ENCODE results near the gene BATF3.
"Not testable (repeated sequence)": the region's sequence is repeated elsewhere in the genome, so short reads cannot be mapped to it uniquely, and the experiment has no call there.

The BATF3 gene

GRCh38 chr1:212668477-212668876 lies 31.2 kb downstream of the BATF3 start:
- no peak for DNase-seq
- in situ Hi-C loops (cut with MboI; ENCODE audit: low pct_unique_long_range_greater_than_20kb, low sequenced_read_pairs), result no loop called here

- no peak for DNase-seq
- in situ Hi-C loops (cut with MboI; ENCODE audit: low pct_unique_long_range_greater_than_20kb, low sequenced_read_pairs), result no loop called here
Measured at GRCh38 chr1:212667223-212668139, 32.2 kb downstream of the BATF3 start.

- in situ Hi-C loops (cut with MboI; ENCODE audit: low pct_unique_long_range_greater_than_20kb, low sequenced_read_pairs), result no loop called here
- DNase-seq, result no peak
Measured at GRCh38 chr1:212666116-212666775, 33.4 kb downstream of the BATF3 start.

- DNase-seq, result peak; percentile 89
- in situ Hi-C loops (cut with MboI; ENCODE audit: low pct_unique_long_range_greater_than_20kb, low sequenced_read_pairs), result no loop called here
Measured at GRCh38 chr1:212665241-212666115, 34.2 kb downstream of the BATF3 start.

GRCh38 chr1:212664409-212665199 lies 35.0 kb downstream of the BATF3 start:
- in situ Hi-C loops (cut with MboI; ENCODE audit: low pct_unique_long_range_greater_than_20kb, low sequenced_read_pairs), result no loop called here
- DNase-seq, result no peak

GRCh38 chr1:212658250-212658649 lies 41.4 kb downstream of the BATF3 start:
- DNase-seq; in situ Hi-C loops (cut with MboI; ENCODE audit: low pct_unique_long_range_greater_than_20kb, low sequenced_read_pairs): not testable (repeated sequence)

- no peak for DNase-seq
- in situ Hi-C loops (cut with MboI; ENCODE audit: low pct_unique_long_range_greater_than_20kb, low sequenced_read_pairs), result no loop called here
Measured at GRCh38 chr1:212656730-212657129, 42.9 kb downstream of the BATF3 start.

GRCh38 chr1:212655668-212656440 lies 43.8 kb downstream of the BATF3 start:
- DNase-seq, result no peak
- in situ Hi-C loops (cut with MboI; ENCODE audit: low pct_unique_long_range_greater_than_20kb, low sequenced_read_pairs), result no loop called here

GRCh38 chr1:212652609-212653008 lies 47.0 kb downstream of the BATF3 start:
- no peak for DNase-seq
- in situ Hi-C loops (cut with MboI; ENCODE audit: low pct_unique_long_range_greater_than_20kb, low sequenced_read_pairs), result no loop called here

GRCh38 chr1:212651977-212652376 lies 47.7 kb downstream of the BATF3 start:
- no peak for DNase-seq
- in situ Hi-C loops (cut with MboI; ENCODE audit: low pct_unique_long_range_greater_than_20kb, low sequenced_read_pairs), result no loop called here

- no peak for DNase-seq
- in situ Hi-C loops (cut with MboI; ENCODE audit: low pct_unique_long_range_greater_than_20kb, low sequenced_read_pairs), result no loop called here
Measured at GRCh38 chr1:212651521-212651920, 48.1 kb downstream of the BATF3 start.

- no peak for DNase-seq
- in situ Hi-C loops (cut with MboI; ENCODE audit: low pct_unique_long_range_greater_than_20kb, low sequenced_read_pairs), result no loop called here
Measured at GRCh38 chr1:212650228-212650627, 49.4 kb downstream of the BATF3 start.

- no peak for DNase-seq
- in situ Hi-C loops (cut with MboI; ENCODE audit: low pct_unique_long_range_greater_than_20kb, low sequenced_read_pairs), result no loop called here
Measured at GRCh38 chr1:212649020-212649419, 50.6 kb downstream of the BATF3 start.

GRCh38 chr1:212648431-212648830 lies 51.2 kb downstream of the BATF3 start:
- DNase-seq, result no peak
- in situ Hi-C loops (cut with MboI; ENCODE audit: low pct_unique_long_range_greater_than_20kb, low sequenced_read_pairs), result no loop called here

GRCh38 chr1:212647004-212647403 lies 52.6 kb downstream of the BATF3 start:
- DNase-seq, result no peak
- in situ Hi-C loops (cut with MboI; ENCODE audit: low pct_unique_long_range_greater_than_20kb, low sequenced_read_pairs), result no loop called here

- in situ Hi-C loops (cut with MboI; ENCODE audit: low pct_unique_long_range_greater_than_20kb, low sequenced_read_pairs), result no loop called here
- DNase-seq, result no peak
Measured at GRCh38 chr1:212646588-212646987, 53.1 kb downstream of the BATF3 start.

GRCh38 chr1:212645546-212646543 lies 53.8 kb downstream of the BATF3 start:
- in situ Hi-C loops (cut with MboI; ENCODE audit: low pct_unique_long_range_greater_than_20kb, low sequenced_read_pairs), result no loop called here
- no peak for DNase-seq

Measured in KBM-7 (cell line).